ENCODE data around the gene ATP1A2. TPM values are rescaled to one million over a fixed set of nuclear protein-coding genes. Genes with fewer than 3 reads are reported as not detected.
"Not testable (repeated sequence)": the region's sequence is repeated elsewhere in the genome, so short reads cannot be mapped to it uniquely, and the experiment has no call there.

ATP1A2 gene
- total and polyA plus RNA-seq, 3 donors from 2014 or later: 13.2 to 27.9 (median 14.2) TPM

DNA sequence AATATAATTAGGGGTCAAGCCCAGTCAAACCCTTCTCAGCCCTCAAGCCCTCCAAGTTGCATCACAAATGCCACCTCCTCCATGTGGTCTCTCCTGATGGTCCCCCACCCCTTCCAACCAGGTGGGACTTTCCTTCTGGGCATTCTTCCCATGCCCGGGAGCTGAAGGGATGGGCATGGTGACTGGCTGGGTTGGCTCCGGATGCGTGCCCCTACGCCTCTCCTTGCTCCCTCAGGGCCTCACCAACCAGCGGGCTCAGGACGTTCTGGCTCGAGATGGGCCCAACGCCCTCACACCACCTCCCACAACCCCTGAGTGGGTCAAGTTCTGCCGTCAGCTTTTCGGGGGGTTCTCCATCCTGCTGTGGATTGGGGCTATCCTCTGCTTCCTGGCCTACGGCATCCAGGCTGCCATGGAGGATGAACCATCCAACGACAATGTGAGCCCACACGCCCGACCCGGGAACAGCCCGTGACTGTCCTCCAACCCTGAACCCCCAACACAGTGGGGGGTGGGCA is 7.5 kb downstream of the ATP1A2 start:
- H3K9me3 ChIP-seq: no peaks in the 10 kb centered on the region
- no peak overlapping the region for H3K27ac ChIP-seq
- H3K27me3 ChIP-seq: no peaks in the 10 kb centered on the region
- WGBS, 2 donors: 87 to 100% methylated on average over 6 to 16 of the region's 16 CpGs
- H3K4me3 ChIP-seq: no peak overlapping the region
- intact Hi-C loops (cut with DNase I; ENCODE audit: low total_unique reads): no loop called here
- H3K4me1 ChIP-seq: peaks cover 16% of the 10 kb centered on the region
- no peak for TF ChIP-seq POLR2A (IDR thresholded peaks at IDR 0.05)
- TF ChIP-seq, protein P1, sequence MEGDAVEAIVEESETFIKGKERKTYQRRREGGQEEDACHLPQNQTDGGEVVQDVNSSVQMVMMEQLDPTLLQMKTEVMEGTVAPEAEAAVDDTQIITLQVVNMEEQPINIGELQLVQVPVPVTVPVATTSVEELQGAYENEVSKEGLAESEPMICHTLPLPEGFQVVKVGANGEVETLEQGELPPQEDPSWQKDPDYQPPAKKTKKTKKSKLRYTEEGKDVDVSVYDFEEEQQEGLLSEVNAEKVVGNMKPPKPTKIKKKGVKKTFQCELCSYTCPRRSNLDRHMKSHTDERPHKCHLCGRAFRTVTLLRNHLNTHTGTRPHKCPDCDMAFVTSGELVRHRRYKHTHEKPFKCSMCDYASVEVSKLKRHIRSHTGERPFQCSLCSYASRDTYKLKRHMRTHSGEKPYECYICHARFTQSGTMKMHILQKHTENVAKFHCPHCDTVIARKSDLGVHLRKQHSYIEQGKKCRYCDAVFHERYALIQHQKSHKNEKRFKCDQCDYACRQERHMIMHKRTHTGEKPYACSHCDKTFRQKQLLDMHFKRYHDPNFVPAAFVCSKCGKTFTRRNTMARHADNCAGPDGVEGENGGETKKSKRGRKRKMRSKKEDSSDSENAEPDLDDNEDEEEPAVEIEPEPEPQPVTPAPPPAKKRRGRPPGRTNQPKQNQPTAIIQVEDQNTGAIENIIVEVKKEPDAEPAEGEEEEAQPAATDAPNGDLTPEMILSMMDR (IDR thresholded peaks at IDR 0.05): no peak
- no peak for DNase-seq
- H3K36me3 ChIP-seq (ENCODE audit: low read depth, missing control alignments): no peaks in the 10 kb centered on the region

DNA sequence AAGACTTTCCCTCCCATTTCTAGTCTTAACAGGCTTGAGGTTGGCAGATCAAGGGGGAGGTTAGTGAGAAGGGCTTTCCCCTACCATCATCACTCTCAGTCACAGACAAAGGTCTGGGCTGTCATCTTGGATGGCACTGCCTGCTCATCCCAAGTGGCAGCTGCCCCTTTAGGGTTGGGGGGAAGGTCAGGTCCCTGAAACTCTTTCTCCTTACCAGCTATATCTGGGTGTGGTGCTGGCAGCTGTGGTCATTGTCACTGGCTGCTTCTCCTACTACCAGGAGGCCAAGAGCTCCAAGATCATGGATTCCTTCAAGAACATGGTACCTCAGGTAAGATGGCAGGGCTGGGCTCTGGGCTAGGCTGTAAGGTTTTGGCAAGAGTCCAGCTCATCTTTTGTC is 8.2 kb downstream of the ATP1A2 start:
- H3K9me3 ChIP-seq: no peaks in the 10 kb centered on the region
- no peaks in the 10 kb centered on the region for H3K36me3 ChIP-seq (ENCODE audit: low read depth, missing control alignments)
- no peaks in the 10 kb centered on the region for H3K27me3 ChIP-seq
- DNase-seq: no peak
- H3K4me3 ChIP-seq: no peak overlapping the region
- H3K4me1 ChIP-seq: peaks cover 9% of the 10 kb centered on the region
- TF ChIP-seq, protein P1 (IDR thresholded peaks at IDR 0.05): no peak
- TF ChIP-seq POLR2A (IDR thresholded peaks at IDR 0.05): no peak
- no peak overlapping the region for H3K27ac ChIP-seq
- intact Hi-C loops (cut with DNase I; ENCODE audit: low total_unique reads): no loop called here

DNA sequence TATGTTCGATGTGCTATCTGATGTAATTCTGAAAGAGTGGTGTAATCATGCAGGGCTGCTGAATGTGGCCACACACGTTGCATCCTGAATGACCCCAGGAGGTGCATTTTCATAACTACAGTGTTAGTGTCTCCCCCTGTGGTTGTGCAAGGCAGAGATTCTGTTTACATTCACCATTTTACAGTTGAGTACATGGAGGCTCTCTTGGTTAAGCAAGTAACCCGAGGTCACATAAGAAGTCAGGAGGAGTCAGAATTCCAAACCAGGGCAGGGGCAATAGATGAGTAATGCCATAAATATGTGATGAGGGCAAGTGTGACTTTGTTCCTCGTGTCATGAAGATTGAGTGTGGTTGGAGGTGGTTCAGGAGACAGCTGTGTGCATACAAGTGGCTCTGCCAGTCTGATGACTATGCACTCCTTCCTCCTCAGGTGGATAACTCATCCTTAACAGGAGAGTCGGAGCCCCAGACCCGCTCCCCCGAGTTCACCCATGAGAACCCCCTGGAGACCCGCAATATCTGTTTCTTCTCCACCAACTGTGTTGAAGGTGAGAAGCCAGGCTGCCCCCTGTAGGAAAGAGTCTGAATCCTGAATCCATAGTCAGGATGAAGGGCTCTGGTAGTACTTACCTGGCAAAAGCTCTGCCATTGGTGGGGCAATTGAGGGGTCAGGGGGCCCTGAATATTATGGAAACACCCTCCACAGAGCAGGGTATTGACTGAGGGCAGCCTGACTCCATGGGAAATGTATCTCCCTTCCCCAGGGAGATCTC is 9.3 kb downstream of the ATP1A2 start:
- no peak for DNase-seq
- WGBS, 2 donors: 76 to 82% methylated on average over 8 of the region's 8 CpGs
- Histone ChIP-seq H3K4me1 (no peaks in the 10 kb centered on the region), H3K36me3 (ENCODE audit: low read depth, missing control alignments) (no peaks in the 10 kb centered on the region), H3K4me3 (no peak overlapping the region), H3K9me3 (no peaks in the 10 kb centered on the region), H3K27me3 (no peaks in the 10 kb centered on the region), H3K27ac (no peak overlapping the region)
- intact Hi-C loops (cut with DNase I; ENCODE audit: low total_unique reads): no loop called here
- TF ChIP-seq, protein P1 (IDR thresholded peaks at IDR 0.05): no peak
- no peak for TF ChIP-seq POLR2A (IDR thresholded peaks at IDR 0.05)

DNA sequence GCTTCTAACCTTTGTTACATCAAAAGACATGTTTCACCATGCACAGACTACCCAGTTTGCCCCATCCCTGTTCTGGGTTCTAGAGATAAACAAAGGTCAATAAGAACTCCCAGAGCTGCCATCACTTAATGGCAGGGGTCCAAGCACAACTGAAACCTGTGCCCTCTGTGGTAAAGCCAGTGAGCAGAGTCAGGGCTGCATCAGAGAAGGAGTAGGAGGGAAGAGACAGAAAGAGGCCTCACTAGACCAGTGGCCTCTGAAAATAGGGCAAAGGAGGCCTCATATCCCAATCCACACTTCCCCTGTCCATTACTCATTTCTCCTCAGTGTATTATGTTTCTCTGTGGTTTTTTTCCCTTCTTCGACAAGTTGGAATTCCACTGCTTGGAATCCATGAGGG is 10.2 kb downstream of the ATP1A2 start:
- Histone ChIP-seq H3K4me3 (no peak overlapping the region), H3K9me3 (no peaks in the 10 kb centered on the region), H3K4me1 (peaks cover 4% of the 10 kb centered on the region), H3K27me3 (no peaks in the 10 kb centered on the region), H3K36me3 (ENCODE audit: low read depth, missing control alignments) (no peaks in the 10 kb centered on the region), H3K27ac (no peak overlapping the region)
- 87 to 95% methylated on average over 1 of the region's 1 CpG for WGBS, 2 donors
- intact Hi-C loops (cut with DNase I; ENCODE audit: low total_unique reads): no loop called here
- TF ChIP-seq POLR2A (IDR thresholded peaks at IDR 0.05): no peak
- TF ChIP-seq, protein P1 (IDR thresholded peaks at IDR 0.05): no peak
- DNase-seq: no peak

DNA sequence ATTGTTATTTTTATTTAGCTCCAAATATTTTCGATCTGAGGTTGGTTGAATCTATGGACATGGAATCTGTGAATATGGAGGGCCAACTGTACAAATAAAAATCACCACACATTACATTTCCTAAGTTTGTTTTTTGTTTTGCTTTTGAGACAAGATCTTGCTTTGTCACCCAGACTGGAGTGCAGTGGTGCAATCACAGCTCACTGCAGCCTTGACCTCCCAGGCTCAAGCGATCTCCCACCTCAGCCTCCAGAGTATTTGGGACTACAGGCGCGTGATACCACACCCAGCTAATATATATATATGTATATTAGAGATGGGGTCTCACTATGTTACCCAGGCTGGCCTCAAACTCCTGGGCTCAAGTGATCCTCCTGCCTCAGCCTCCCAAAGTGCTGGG is 10.8 kb downstream of the ATP1A2 start:
- DNase-seq; H3K9me3 ChIP-seq; intact Hi-C loops (cut with DNase I; ENCODE audit: low total_unique reads); H3K27ac ChIP-seq; H3K4me3 ChIP-seq; H3K36me3 ChIP-seq (ENCODE audit: low read depth, missing control alignments); H3K27me3 ChIP-seq: not testable (repeated sequence)
- 66% methylated on average over 4 of the region's 4 CpGs for WGBS, 2 donors
- H3K4me1 ChIP-seq: peaks cover 10% of the 10 kb centered on the region
